Muscle of arm (tissue), 12 donors: ENCODE results near the gene SMAD3. TPM values are rescaled to one million over a fixed set of nuclear protein-coding genes. Genes with fewer than 3 reads are reported as not detected.

Source experiments
- DNase-seq: peaks from one replicate; pipeline ENCODE4 v3.0.0-alpha.2; 2013
- polyA plus RNA-seq, 12 donors: library from polyadenylated mRNA; unstranded; fragments of 120-200 nt; gene quantifications; one replicate each; pipeline ENCODE4 v1.2.1, GENCODE V29; 2013; ENCODE audit not compliant: insufficient read length in 12 of 12

Gene SMAD3
- polyA plus RNA-seq, 12 donors: 22.4 to 79.5 (median 26.0) TPM; not detected in 1

GRCh38 chr15:67094001-67094826, 28.8 kb downstream of the SMAD3 start:
- no peak for DNase-seq

GRCh38 chr15:67095912-67096311, 30.5 kb downstream of the SMAD3 start:
- no peak for DNase-seq

- DNase-seq: no peak
Observed at GRCh38 chr15:67096546-67097294, 31.3 kb downstream of the SMAD3 start.

GRCh38 chr15:67097424-67097823, 32.0 kb downstream of the SMAD3 start:
- no peak for DNase-seq

- DNase-seq: peak; percentile 75
Observed at GRCh38 chr15:67097930-67098740, 32.7 kb downstream of the SMAD3 start.

GRCh38 chr15:67098768-67099282, 33.4 kb downstream of the SMAD3 start:
- DNase-seq: no peak

DNA sequence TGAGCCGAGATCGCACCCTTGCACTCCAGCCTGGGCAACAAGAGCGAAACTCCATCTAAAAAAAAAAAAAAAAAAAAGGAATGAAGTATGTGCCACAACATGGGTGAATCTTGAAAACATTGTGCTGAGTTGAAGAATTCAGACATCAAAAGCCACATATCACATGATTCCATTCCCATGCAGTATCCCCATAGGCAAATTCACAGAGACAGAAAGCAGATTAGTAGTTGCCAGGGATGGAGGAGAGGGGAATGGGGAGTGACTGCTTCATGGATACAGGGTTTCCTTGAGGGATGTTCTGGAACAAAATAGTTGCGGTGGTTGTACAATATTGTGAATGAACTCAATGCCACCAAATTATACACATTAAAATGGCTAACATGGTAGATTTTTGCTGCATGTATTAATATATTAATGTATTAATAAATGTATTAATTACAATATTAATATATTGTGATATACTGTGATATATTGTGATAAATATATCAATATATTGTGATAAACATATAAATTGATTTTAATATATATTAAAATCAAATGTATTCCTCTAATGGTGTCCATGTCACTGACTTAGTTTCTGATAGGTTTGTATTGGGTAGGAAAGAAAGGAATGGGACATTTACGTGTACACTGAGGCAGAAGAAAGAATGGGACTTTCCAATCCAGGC, 34.9 kb downstream of the SMAD3 start:
- no peak for DNase-seq

GRCh38 chr15:67100801-67101581, 35.6 kb downstream of the SMAD3 start:
- DNase-seq: no peak

DNA sequence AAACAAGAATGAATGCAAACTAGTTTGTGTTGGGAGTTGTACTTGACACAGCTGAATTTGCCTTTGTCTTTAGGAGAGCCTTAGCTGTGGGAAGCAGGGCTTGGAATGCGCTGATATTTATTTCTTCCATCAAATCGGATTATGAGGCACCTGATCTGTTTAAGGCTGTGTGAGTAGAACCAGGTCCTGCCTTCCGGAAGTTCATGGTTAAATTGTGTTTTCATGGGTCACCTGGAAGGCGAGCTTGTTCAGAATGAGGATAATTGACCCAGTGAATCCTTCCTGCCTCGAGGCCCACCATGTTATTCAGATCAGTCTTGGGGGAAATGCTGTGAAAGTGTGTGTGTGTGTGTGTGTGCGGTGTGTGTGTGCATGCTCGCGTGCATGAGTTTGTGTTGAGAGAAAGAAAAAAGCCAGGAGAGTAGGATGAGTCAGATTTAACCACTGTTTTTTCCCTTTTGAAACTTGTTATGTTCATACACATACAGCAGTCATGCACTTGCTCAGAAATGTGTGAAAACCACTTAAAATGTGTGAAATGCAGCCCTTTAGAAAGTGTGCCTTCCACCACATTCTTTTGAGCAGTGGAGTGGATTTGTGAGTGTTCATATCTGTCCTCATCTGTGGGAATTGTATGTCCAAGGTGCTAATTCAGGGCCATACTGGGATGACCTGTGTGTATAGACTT, 36.7 kb downstream of the SMAD3 start:
- DNase-seq: no peak

DNA sequence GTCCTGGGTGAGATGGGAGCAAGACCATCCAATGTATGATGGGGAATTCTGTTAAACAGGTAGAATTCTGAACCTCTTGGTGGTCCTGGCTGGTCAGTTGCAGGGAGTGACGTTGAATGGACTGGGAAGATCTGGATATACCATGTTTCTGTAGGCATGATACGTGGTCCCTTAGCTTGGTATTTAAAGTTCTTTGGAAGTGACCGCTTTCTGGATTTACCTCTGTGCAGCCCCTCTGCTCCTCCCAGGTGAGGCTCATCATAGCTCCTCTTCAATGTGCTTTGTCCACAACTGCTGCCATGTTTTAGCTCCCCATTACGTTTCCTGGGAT, 37.2 kb downstream of the SMAD3 start:
- DNase-seq: no peak

DNA sequence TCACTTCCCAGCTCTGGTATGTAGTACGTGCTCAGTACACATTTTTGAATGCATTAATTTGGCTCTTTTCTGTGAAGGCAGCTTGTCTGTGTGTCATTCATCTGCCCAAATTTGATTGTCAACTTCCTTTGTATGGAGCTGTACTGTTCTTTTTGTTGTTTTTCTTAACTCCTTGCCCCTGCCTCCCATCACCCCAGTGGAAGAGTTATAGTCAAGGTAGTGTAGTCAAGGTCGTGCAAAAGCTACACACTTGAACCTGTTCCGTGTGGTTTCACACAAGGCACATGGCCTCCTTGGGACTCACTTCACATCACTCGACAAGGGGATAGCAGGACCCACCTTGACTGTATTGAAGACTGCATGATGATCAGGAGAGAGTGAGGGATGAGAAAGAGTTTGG, 37.6 kb downstream of the SMAD3 start:
- no peak for DNase-seq

DNA sequence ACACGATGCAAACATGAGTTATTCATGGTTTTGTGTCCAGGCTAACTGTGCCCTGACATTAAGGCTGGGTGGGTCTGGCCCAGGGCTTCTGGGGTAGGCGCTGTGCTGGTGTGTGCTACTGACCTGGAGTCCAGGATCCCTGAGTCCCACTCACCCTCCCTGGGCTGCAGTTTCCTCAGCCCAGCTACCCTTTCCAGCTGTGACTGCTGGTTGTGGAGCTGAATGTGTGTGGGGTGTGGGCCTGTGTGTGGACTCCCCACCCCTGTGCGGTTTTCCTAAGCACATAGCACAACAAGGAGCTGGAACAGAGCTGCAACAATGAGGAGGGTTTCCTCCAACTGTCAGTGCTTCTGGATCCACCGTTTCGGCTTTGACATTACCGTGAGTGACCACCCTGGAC, 38.0 kb downstream of the SMAD3 start:
- no peak for DNase-seq

DNA sequence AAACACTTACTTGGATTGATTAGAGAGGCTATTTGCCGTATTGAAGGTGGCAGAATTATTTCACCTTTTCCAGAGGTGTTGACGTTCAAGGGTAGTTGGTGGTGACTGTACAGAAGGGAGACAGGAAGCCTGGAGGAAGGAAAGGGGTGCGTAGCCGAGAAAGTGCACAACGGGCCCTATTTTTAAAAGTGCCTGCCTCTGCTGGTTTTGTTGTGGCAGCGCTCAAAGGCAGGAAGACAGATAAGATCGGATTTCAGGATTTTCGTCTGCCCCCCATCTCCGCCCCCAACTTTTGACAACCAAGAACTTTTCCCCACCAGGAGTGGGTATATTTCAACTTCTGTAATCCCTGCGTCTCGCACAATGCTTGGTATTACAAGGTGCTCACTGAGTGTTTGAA, 38.5 kb downstream of the SMAD3 start:
- no peak for DNase-seq

GRCh38 chr15:67104510-67104909, 39.1 kb downstream of the SMAD3 start:
- no peak for DNase-seq

DNA sequence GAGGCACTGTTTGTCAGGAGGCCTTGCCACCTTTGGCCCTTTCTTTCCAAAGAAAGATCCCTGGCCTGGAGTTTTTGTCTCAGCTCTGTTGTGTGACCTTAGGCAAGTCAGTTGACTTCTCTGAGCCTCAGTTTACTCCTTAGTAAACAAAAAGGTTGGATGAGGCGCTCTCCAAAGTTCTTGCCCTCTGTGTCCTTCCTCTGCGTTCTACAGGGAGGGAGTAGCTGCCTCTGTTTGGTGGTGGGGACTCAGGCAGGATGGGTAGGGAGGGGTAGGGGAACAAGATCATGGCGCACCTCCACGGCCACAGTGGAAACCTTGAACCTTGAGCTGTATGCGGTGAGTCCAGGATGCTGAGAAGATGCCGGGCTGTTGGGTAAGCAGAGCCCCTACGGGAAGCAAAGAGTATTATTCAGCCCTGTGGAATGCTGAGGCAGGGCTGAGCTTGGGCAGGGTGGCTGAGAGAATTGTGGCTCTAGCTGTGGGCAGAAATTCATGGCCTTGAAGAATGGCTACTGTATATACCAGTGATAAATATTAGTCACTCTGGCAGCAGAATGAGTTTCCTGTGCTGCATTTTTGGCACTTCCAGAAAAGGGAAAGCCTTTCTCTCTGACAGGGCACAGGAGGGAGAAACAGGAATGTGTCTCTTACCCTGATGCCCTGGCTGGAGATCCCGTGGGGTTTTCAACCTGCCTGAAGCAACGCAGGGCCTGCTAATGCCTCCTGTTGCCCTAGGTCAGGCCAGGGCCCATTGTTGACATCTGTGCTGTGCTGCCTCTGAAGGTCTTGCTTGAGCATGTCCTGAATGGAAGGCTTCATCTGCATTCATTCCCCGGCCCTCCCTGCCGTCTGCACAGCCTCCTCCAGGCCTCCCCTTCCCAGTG, 39.9 kb downstream of the SMAD3 start:
- no peak for DNase-seq

- DNase-seq: no peak
Observed at GRCh38 chr15:67105991-67106763, 40.8 kb downstream of the SMAD3 start.

DNA sequence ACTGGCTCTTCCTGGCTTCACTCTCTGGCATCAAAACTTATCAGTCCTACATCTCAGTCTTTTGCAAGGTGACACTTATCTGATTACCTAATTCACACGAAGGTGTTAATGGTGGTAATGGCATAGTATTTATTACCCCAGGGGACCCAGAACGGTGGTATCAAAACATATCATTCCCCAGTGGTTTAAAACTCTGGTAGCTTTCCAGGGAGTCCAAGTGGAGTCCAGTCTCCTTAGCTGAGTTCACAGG, 41.3 kb downstream of the SMAD3 start:
- no peak for DNase-seq

GRCh38 chr15:67107014-67107812, 41.8 kb downstream of the SMAD3 start:
- DNase-seq: no peak
